Measurements from ENCODE around the gene ABHD16B.

DNA sequence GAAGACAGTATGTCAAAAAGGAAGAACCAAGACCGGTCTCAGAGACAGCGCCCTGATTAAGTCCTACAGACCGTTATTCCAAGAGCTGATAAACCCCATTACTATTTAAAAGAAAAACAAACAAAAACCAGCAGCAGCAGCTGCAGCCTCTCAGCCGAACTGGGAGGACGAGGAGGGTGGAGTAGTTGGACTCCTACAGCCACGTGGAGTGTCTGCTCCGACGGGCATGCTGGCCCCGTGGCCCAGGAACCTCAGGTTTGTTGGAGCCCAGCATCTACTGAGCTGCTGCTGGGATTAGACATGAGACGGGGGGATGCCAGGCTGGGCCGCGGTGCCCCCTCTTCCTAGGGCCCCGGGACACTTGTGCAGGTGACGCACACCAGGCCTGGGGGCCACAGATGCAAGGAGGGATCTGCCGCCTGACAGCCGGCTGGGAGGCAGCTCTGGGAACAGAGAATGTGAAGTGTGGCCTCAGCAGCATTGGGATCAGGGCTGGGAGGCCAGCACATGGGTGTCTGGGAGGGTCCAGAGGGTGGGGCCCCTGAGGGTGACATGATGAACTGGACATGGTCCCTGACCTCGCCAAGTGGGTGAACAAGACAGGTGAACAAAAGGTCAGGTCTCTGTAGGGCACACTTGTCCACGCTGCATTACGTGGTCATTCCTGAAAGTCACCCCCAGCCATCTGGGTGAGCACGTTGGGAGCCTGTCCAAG is 27.4 kb upstream of the ABHD16B start:
- TF ChIP-seq, protein P1, sequence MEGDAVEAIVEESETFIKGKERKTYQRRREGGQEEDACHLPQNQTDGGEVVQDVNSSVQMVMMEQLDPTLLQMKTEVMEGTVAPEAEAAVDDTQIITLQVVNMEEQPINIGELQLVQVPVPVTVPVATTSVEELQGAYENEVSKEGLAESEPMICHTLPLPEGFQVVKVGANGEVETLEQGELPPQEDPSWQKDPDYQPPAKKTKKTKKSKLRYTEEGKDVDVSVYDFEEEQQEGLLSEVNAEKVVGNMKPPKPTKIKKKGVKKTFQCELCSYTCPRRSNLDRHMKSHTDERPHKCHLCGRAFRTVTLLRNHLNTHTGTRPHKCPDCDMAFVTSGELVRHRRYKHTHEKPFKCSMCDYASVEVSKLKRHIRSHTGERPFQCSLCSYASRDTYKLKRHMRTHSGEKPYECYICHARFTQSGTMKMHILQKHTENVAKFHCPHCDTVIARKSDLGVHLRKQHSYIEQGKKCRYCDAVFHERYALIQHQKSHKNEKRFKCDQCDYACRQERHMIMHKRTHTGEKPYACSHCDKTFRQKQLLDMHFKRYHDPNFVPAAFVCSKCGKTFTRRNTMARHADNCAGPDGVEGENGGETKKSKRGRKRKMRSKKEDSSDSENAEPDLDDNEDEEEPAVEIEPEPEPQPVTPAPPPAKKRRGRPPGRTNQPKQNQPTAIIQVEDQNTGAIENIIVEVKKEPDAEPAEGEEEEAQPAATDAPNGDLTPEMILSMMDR (IDR thresholded peaks at IDR 0.05) = no peak
- no peak for TF ChIP-seq POLR2A (IDR thresholded peaks at IDR 0.05)
